ENCODE data around the gene CGB7. TPM values are rescaled to one million over a fixed set of nuclear protein-coding genes. Genes with fewer than 3 reads are reported as not detected.
A peak's percentile ranks its signal among the peaks of the same experiment; 100 is the strongest.

Gene CGB7
- total and polyA plus RNA-seq, 2 of the 13 experiments (the other 11 are each of a cell fraction or from before 2014, with no cell fraction given) = 0.07 TPM; not detected in 1

DNA sequence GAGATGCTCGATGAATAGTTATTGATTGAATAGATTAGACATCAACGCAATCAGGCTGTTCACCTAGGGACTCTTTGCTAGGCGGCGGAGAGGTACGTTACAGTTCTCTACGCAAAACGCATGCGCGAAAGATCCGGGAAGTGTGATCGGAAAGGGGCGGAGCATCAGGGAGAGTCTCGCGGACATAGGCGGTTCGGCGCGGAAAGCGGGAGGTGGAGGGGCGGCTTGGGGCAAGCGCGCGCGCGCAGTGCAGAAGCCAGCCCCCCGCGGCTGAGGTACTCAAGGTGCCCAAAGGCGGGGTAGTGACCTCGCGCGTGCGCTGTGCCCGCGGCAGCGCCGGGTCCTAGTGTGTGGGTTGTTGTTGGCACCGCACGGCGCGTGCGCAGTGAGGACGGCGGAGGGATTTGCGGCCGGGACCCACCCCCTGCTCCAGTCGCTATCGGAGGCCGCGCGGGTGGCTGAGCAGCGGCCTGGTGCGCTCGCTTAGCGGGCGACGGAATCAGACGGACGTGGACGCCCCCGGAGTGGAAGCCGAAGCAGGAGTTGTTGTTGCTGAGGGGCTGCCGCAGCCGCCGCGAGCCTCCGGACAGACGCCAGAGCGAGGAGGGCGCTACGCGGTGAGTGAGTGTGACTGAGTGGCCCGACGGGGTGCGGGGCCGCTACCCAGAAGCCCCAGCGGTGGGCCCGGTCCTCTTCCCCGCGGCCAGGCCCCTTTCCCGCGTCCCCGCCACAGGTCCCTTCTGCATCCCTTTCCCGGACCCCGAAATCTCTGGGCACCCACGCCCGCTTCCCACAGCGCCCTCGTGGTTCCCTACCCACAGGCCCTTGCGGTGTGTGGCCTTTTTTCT, 27.7 kb upstream of the CGB7 start, which contains the start of gene SNRNP70 (continued):
- peak; percentile 43; the same call in 1 of the 2 replicates for TF ChIP-seq DRAP1 (CRISPR knock-in tag; IDR thresholded peaks at IDR 0.05)
- peak; percentile 76 for TF ChIP-seq KDM5A (IDR thresholded peaks at IDR 0.05; ENCODE audit: borderline replicate concordance, low read length)
- no peak for TF ChIP-seq ZNF557 (CRISPR knock-in tag; IDR thresholded peaks at IDR 0.05)
- 0 out of 2 replicates have a peak, but pooled peaks have one; percentile 33 for TF ChIP-seq GPN1 (CRISPR knock-in tag; IDR thresholded peaks at IDR 0.05; ENCODE audit: borderline replicate concordance)
- peak; percentile 71; the same call in 1 of the 2 replicates for TF ChIP-seq ZNF142 (CRISPR knock-in tag; IDR thresholded peaks at IDR 0.05)
- TF ChIP-seq ZNF468 (CRISPR knock-in tag; IDR thresholded peaks at IDR 0.05) = no peak
- TF ChIP-seq FOXJ3 (CRISPR knock-in tag; IDR thresholded peaks at IDR 0.05; ENCODE audit: borderline replicate concordance) = peak; percentile 67
- TF ChIP-seq, protein P1, sequence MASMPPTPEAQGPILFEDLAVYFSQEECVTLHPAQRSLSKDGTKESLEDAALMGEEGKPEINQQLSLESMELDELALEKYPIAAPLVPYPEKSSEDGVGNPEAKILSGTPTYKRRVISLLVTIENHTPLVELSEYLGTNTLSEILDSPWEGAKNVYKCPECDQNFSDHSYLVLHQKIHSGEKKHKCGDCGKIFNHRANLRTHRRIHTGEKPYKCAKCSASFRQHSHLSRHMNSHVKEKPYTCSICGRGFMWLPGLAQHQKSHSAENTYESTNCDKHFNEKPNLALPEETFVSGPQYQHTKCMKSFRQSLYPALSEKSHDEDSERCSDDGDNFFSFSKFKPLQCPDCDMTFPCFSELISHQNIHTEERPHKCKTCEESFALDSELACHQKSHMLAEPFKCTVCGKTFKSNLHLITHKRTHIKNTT (CRISPR knock-in tag; IDR thresholded peaks at IDR 0.05) = no peak
- TF ChIP-seq ZNF354B (CRISPR knock-in tag; IDR thresholded peaks at IDR 0.05) = peak; percentile 65; the same call in 1 of the 2 replicates
- TF ChIP-seq ZFP91 (CRISPR knock-in tag; IDR thresholded peaks at IDR 0.05; ENCODE audit: borderline replicate concordance) = peak; percentile 94
- peak; percentile 61 for TF ChIP-seq PITX1 (CRISPR knock-in tag; IDR thresholded peaks at IDR 0.05)
- peak; percentile 97 for TF ChIP-seq CAMTA2 (CRISPR knock-in tag; IDR thresholded peaks at IDR 0.05; ENCODE audit: borderline replicate concordance)
- TF ChIP-seq, protein P2, sequence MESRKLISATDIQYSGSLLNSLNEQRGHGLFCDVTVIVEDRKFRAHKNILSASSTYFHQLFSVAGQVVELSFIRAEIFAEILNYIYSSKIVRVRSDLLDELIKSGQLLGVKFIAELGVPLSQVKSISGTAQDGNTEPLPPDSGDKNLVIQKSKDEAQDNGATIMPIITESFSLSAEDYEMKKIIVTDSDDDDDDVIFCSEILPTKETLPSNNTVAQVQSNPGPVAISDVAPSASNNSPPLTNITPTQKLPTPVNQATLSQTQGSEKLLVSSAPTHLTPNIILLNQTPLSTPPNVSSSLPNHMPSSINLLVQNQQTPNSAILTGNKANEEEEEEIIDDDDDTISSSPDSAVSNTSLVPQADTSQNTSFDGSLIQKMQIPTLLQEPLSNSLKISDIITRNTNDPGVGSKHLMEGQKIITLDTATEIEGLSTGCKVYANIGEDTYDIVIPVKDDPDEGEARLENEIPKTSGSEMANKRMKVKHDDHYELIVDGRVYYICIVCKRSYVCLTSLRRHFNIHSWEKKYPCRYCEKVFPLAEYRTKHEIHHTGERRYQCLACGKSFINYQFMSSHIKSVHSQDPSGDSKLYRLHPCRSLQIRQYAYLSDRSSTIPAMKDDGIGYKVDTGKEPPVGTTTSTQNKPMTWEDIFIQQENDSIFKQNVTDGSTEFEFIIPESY (CRISPR knock-in tag; IDR thresholded peaks at IDR 0.05) = no peak
- TF ChIP-seq SALL1 (CRISPR knock-in tag; IDR thresholded peaks at IDR 0.05) = peak; percentile 77
